Measurements from ENCODE around the gene PCDHB16.
"Not testable (repeated sequence)": the region's sequence is repeated elsewhere in the genome, so short reads cannot be mapped to it uniquely, and the experiment has no call there.

Gene PCDHB16

DNA sequence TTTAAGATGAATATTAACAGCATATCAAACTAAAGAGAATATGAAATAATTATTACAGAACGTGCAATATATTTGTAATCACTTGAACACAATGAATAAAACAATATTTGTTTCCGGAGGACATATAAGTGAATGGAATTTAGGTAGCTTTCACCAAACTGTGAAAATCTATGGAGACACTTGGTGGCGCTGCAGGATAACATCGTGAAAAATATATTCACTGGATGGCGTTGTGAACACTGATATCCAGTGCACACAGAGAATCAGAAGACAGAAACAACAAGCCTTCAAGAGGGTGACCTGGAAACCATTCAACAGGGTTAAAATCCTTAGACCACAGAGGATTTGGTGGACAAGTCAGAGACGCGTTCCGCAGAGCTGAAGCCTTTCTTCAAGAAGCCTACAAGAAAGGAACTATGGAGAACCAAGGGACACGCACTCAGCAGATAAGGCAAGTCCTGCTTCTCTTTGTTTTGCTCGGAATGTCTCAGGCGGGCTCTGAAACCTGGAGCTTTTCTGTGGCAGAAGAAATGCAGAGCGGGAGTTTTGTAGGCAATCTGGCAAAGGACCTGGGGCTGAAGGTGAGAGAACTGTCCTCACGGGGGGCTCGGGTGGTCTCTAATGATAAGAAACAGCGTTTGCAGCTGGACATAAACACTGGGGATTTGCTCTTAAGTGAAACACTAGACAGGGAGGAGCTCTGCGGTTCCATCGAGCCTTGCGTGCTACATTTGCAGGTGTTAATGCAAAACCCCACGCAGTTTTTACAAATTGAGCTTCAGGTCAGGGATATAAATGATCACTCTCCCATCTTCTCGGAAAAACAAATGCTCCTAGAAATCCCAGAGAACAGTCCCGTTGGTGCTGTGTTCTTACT is 17.4 kb downstream of the PCDHB16 start, which contains the start of gene PCDHB11:
Gene PCDHB11, plus strand, starts transcription at position 269 of the 877 bp plus-strand sequence. Its CDS starts 148 bp downstream, at position 417.
- TF ChIP-seq, protein P1, sequence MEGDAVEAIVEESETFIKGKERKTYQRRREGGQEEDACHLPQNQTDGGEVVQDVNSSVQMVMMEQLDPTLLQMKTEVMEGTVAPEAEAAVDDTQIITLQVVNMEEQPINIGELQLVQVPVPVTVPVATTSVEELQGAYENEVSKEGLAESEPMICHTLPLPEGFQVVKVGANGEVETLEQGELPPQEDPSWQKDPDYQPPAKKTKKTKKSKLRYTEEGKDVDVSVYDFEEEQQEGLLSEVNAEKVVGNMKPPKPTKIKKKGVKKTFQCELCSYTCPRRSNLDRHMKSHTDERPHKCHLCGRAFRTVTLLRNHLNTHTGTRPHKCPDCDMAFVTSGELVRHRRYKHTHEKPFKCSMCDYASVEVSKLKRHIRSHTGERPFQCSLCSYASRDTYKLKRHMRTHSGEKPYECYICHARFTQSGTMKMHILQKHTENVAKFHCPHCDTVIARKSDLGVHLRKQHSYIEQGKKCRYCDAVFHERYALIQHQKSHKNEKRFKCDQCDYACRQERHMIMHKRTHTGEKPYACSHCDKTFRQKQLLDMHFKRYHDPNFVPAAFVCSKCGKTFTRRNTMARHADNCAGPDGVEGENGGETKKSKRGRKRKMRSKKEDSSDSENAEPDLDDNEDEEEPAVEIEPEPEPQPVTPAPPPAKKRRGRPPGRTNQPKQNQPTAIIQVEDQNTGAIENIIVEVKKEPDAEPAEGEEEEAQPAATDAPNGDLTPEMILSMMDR (IDR thresholded peaks at IDR 0.05) = no peak
- no peak for DNase-seq (ENCODE audit: low spot score)
- Histone ChIP-seq H3K4me3 (peak within 1 kb of the TSS; percentile 17), H3K27ac (no peak within 1 kb of the TSS)

DNA sequence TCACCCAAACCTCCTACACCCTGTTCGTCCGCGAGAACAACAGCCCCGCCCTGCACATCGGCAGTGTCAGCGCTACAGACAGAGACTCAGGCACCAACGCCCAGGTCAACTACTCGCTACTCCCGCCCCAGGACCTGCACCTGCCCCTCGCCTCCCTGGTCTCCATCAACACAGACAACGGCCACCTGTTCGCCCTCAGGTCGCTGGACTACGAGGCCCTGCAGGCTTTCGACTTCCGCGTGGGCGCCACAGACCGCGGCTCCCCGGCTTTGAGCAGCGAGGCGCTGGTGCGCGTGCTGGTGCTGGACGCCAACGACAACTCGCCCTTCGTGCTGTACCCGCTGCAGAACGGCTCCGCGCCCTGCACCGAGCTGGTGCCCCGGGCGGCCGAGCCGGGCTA is 18.9 kb downstream of the PCDHB16 start:
- DNase-seq (ENCODE audit: low spot score); H3K27ac ChIP-seq: not testable (repeated sequence)
- peak overlapping the region; percentile 17 for H3K4me3 ChIP-seq

DNA sequence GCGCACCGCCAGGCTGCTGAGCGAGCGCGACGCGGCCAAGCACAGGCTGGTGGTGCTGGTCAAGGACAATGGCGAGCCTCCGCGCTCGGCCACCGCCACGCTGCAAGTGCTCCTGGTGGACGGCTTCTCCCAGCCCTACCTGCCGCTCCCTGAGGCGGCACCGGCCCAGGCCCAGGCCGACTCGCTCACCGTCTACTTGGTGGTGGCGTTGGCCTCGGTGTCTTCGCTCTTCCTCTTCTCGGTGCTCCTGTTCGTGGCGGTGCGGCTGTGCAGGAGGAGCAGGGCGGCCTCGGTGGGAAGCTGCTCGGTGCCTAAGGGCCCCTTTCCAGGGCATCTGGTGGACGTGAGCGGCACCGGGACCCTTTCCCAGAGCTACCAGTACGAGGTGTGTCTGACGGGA is 19.5 kb downstream of the PCDHB16 start:
- H3K27ac ChIP-seq; H3K4me3 ChIP-seq; DNase-seq (ENCODE audit: low spot score): not testable (repeated sequence)

DNA sequence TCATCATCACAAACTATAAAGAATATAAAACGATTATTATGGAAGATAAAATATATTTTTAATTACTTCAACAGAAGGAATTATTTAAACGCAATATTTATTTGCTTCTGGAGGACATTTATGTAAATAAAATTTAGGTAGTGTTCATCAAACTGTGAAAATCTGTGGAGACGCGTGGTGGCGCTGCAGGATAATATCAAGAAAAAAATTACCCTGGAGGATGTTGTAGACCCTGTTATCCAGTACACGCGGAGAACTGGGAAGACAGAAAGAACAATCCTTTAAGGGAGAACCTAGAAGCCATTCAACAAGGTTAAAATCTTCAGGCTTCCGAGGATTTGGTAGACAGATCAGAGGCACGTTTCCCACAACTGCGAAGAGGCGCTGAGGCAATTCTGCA is 26.3 kb downstream of the PCDHB16 start, which contains the start of gene PCDHB12:
Gene PCDHB12, plus strand, starts transcription at position 242 of the 400 bp plus-strand sequence. CDS start 189 bp downstream, outside the sequence.
- no peak for DNase-seq (ENCODE audit: low spot score)
- TF ChIP-seq, protein P1 (IDR thresholded peaks at IDR 0.05) = no peak
- peak within 1 kb of the TSS; percentile 55 for H3K4me3 ChIP-seq
- H3K27ac ChIP-seq = no peak within 1 kb of the TSS

DNA sequence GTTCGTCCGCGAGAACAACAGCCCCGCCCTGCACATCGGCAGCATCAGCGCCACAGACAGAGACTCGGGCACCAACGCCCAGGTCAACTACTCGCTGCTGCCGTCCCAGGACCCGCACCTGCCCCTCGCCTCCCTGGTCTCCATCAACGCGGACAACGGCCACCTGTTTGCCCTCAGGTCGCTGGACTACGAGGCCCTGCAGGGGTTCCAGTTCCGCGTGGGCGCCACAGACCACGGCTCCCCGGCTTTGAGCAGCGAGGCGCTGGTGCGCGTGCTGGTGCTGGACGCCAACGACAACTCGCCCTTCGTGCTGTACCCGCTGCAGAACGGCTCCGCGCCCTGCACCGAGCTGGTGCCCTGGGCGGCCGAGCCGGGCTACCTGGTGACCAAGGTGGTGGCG is 28.1 kb downstream of the PCDHB16 start:
- not testable (repeated sequence) for DNase-seq (ENCODE audit: low spot score)

DNA sequence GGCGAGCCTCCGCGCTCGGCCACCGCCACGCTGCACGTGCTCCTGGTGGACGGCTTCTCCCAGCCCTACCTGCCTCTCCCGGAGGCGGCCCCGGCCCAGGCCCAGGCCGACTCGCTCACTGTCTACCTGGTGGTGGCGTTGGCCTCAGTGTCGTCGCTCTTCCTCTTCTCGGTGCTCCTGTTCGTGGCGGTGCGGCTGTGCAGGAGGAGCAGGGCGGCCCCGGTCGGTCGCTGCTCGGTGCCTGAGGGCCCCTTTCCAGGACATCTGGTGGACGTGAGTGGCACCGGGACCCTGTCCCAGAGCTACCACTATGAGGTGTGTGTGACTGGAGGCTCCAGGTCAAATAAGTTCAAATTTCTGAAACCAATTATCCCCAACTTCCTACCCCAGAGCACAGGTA is 28.7 kb downstream of the PCDHB16 start:
- DNase-seq (ENCODE audit: low spot score); H3K27ac ChIP-seq; H3K4me3 ChIP-seq: not testable (repeated sequence)

More for the DNA sequence above, 28.1 kb downstream of the PCDHB16 start:
- H3K27ac ChIP-seq, H3K4me3 ChIP-seq: not testable (repeated sequence)

DNA sequence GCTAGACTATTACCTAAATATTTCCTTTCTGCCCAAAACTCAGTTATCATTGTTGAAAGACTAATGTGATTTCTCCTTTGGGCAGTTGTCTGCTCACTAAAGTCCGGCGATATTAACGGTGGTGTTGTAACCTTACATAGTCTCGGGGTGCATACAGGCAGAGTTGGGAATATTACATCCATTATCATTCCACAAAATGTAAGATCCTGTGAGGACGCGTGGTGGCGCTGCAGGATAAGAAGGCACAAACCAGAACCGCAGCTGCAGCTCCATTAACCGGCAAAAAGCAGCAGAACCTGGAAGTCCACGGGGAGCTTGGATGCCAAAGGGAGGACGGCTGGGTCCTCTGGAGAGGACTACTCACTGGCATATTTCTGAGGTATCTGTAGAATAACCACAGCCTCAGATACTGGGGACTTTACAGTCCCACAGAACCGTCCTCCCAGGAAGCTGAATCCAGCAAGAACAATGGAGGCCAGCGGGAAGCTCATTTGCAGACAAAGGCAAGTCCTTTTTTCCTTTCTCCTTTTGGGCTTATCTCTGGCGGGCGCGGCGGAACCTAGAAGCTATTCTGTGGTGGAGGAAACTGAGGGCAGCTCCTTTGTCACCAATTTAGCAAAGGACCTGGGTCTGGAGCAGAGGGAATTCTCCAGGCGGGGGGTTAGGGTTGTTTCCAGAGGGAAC is 31.6 kb downstream of the PCDHB16 start, which contains the start of gene PCDHB13:
Gene PCDHB13, plus strand, starts transcription at position 264 of the 684 bp plus-strand sequence. Its CDS starts 205 bp downstream, at position 469.
- not testable (repeated sequence) for H3K27ac ChIP-seq; DNase-seq (ENCODE audit: low spot score)
- H3K4me3 ChIP-seq = peak within 1 kb of the TSS; percentile 44

DNA sequence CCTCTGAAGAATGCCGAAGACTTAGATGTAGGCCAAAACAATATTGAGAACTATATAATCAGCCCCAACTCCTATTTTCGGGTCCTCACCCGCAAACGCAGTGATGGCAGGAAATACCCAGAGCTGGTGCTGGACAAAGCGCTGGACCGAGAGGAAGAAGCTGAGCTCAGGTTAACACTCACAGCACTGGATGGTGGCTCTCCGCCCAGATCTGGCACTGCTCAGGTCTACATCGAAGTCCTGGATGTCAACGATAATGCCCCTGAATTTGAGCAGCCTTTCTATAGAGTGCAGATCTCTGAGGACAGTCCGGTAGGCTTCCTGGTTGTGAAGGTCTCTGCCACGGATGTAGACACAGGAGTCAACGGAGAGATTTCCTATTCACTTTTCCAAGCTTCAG is 32.4 kb downstream of the PCDHB16 start:
- H3K27ac ChIP-seq; DNase-seq (ENCODE audit: low spot score): not testable (repeated sequence)
- peak overlapping the region; percentile 8 for H3K4me3 ChIP-seq

DNA sequence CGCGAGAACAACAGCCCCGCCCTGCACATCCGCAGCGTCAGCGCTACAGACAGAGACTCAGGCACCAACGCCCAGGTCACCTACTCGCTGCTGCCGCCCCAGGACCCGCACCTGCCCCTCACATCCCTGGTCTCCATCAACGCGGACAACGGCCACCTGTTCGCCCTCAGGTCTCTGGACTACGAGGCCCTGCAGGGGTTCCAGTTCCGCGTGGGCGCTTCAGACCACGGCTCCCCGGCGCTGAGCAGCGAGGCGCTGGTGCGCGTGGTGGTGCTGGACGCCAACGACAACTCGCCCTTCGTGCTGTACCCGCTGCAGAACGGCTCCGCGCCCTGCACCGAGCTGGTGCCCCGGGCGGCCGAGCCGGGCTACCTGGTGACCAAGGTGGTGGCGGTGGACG is 33.3 kb downstream of the PCDHB16 start:
- H3K4me3 ChIP-seq = peak overlapping the region; percentile 40
- H3K27ac ChIP-seq; DNase-seq (ENCODE audit: low spot score): not testable (repeated sequence)

DNA sequence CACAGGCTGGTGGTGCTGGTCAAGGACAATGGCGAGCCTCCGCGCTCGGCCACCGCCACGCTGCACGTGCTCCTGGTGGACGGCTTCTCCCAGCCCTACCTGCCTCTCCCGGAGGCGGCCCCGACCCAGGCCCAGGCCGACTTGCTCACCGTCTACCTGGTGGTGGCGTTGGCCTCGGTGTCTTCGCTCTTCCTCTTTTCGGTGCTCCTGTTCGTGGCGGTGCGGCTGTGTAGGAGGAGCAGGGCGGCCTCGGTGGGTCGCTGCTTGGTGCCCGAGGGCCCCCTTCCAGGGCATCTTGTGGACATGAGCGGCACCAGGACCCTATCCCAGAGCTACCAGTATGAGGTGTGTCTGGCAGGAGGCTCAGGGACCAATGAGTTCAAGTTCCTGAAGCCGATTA is 33.8 kb downstream of the PCDHB16 start:
- not testable (repeated sequence) for H3K27ac ChIP-seq; DNase-seq (ENCODE audit: low spot score); H3K4me3 ChIP-seq

DNA sequence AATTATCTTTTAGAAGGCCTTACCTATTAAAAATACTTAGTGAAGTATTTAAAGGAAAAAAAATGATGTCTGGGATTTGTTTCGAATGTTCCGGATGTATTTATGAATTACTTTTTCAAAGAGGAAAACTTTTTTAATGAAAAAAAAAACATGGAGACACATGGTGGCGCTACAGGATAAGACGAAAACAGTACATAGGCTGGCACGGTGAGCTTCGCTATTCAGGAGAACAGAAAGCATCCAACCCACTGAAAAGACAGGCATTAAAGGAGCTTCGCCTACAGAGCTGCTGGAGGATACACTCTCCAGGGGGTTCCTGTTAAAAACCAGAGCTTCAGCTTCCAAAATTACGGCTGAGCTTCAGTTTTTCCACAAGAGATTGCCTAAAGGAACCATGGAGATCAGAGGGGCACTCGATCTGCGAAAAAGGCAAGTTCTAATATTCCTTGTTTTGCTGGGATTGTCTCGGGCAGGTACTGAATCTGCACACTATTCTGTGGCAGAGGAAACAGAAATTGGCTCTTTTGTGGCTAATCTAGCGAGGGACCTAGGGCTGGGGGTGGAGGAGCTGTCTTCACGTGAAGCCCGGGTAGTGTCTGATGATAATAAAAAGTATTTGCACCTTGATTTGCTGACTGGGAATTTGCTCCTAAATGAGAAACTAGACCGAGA is 41.1 kb downstream of the PCDHB16 start, which contains the start of gene PCDHB14:
Gene PCDHB14, plus strand, starts transcription at position 232 of the 672 bp plus-strand sequence. Its CDS starts 163 bp downstream, at position 395.
- TF ChIP-seq, protein P1 (IDR thresholded peaks at IDR 0.05) = no peak
- no peak within 1 kb of the TSS for H3K27ac ChIP-seq
- DNase-seq (ENCODE audit: low spot score) = no peak
- peak within 1 kb of the TSS; percentile 49 for H3K4me3 ChIP-seq

DNA sequence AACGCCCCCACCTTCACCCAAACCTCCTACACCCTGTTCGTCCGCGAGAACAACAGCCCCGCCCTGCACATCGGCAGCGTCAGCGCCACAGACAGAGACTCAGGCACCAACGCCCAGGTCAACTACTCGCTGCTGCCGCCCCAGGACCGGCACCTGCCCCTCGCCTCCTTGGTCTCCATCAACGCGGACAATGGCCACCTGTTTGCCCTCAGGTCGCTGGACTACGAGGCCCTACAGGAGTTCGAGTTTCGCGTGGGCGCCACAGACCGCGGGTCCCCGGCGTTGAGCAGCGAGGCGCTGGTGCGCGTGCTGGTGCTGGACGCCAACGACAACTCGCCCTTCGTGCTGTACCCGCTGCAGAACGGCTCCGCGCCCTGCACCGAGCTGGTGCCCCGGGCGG is 42.7 kb downstream of the PCDHB16 start:
- not testable (repeated sequence) for H3K4me3 ChIP-seq; H3K27ac ChIP-seq; DNase-seq (ENCODE audit: low spot score)

DNA sequence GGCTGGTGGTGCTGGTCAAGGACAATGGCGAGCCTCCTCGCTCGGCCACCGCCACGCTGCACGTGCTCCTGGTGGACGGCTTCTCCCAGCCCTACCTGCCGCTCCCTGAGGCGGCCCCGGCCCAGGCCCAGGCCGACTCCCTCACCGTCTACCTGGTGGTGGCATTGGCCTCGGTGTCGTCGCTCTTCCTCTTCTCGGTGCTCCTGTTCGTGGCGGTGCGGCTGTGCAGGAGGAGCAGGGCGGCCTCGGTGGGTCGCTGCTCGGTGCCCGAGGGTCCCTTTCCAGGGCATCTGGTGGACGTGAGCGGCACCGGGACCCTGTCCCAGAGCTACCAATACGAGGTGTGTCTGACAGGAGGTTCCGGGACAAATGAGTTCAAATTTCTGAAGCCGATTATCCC is 43.2 kb downstream of the PCDHB16 start:
- DNase-seq (ENCODE audit: low spot score); H3K27ac ChIP-seq; H3K4me3 ChIP-seq: not testable (repeated sequence)

All from coronary artery (tissue), 2 donors.